PC-9 (cell line): ENCODE results near the gene SP100. TPM values are rescaled to one million over a fixed set of nuclear protein-coding genes. Genes with fewer than 3 reads are reported as not detected.

Experiments
- BruUV-seq: library from RNA; stranded (reverse); fragments of 400-500 nt; replicated peaks from 2 replicates; lab custom pipeline; 2021; lab: Mats Ljungman, UMichigan
- CTCF ChIA-PET: fragments of 300-600 bp; sonication (Branson Sonifier 250); formaldehyde crosslinking; loops from one replicate; lab custom pipeline; 2022; ENCODE audit warnings: antibody characterized with exemption; lab: Charles Lee
- POLR2A ChIA-PET: fragments of 300-600 bp; sonication (Branson Sonifier 250); formaldehyde crosslinking; loops from one replicate; lab custom pipeline; 2022; ENCODE audit warnings: antibody characterized with exemption; ENCODE audit not compliant: unreplicated experiment; lab: Charles Lee
- DNase-seq, 2 experiments: peaks; one replicate each; pipeline versions ENCODE4 v3.0.0 to v3.0.0-alpha.2; 2015 to 2022; ENCODE audit warnings: mixed read lengths in 1 of 2
- H2AFZ ChIP-seq: fragments of 200-600 bp; sonication (generic); 2 replicates; pipeline ENCODE4 v1.8.1; 2017; ENCODE audit warnings: antibody characterized with exemption
- H3F3A ChIP-seq: fragments of 200-600 bp; sonication (generic); 2 replicates; pipeline ENCODE4 v1.8.1; 2017; ENCODE audit warnings: antibody characterized with exemption, mild to moderate bottlenecking, low read depth; ENCODE audit not compliant: insufficient read depth
- H3K27ac ChIP-seq: fragments of 200-600 bp; sonication (generic); 2 replicates; pipeline ENCODE4 v1.6.1; 2016; ENCODE audit warnings: mixed run types
- H3K27me3 ChIP-seq: fragments of 200-600 bp; sonication (generic); 2 replicates; pipeline ENCODE4 v1.6.1; 2016; ENCODE audit warnings: low read depth, mixed run types; ENCODE audit not compliant: insufficient read depth
- H3K36me3 ChIP-seq: fragments of 200-600 bp; sonication (generic); 2 replicates; pipeline ENCODE4 v1.6.1; 2016; ENCODE audit warnings: low read depth, mixed run types
- H3K4me1 ChIP-seq: fragments of 200-600 bp; sonication (generic); replicated peaks from 2 replicates; pipeline ENCODE4 v1.6.1; 2016; ENCODE audit warnings: mixed run types; ENCODE audit not compliant: insufficient read depth
- H3K4me2 ChIP-seq: fragments of 200-600 bp; sonication (generic); 2 replicates; pipeline ENCODE4 v1.6.1; 2017; ENCODE audit warnings: mixed run types
- H3K4me3 ChIP-seq: fragments of 200-600 bp; sonication (generic); 2 replicates; pipeline ENCODE4 v1.6.1; 2016; ENCODE audit warnings: mixed run types
- H3K79me2 ChIP-seq: fragments of 200-600 bp; sonication (generic); 2 replicates; pipeline ENCODE4 v1.6.1; 2017; ENCODE audit warnings: low read depth, mixed run types
- H3K9me2 ChIP-seq: fragments of 200-600 bp; sonication (generic); 2 replicates; pipeline ENCODE4 v1.8.1; 2017; ENCODE audit warnings: mild to moderate bottlenecking; ENCODE audit not compliant: insufficient read depth
- H3K9me3 ChIP-seq: fragments of 200-600 bp; sonication (generic); 2 replicates; pipeline ENCODE4 v1.8.1; 2016; ENCODE audit warnings: low read depth; ENCODE audit not compliant: insufficient read depth
- H4K20me1 ChIP-seq: fragments of 200-600 bp; sonication (generic); 2 replicates; pipeline ENCODE4 v1.8.1; 2017; ENCODE audit not compliant: insufficient read depth
- CTCF ChIP-seq: fragments of 200-600 bp; sonication (generic); conservative IDR thresholded peaks from 2 replicates; pipeline ENCODE4 v1.6.1; 2017; ENCODE audit warnings: mixed run types, antibody characterized with exemption, mild to moderate bottlenecking, moderate library complexity
- EZH2 ChIP-seq: fragments of 200-600 bp; sonication (generic); IDR thresholded peaks from 2 replicates; pipeline ENCODE4 v1.8.0; 2017; ENCODE audit warnings: antibody characterized with exemption, low read depth
- intact Hi-C: fragments of 100-400 bp; cut with micrococcal nuclease; formaldehyde crosslinking; loops from one replicate; pipeline ENCODE4 v1.10.0; 2022; ENCODE audit not compliant: unreplicated experiment
- total RNA-seq: library from RNA; stranded (reverse); gene quantifications from 2 replicates; pipeline ENCODE4 v1.2.3, GENCODE V29; 2021

SP100 gene
- total RNA-seq, 1 experiment from 2014 or later = 61.7 TPM

GRCh38 chr2:230498506-230499107 is 82.6 kb downstream of the SP100 start:
- no TSS peak for BruUV-seq
- H3K4me1 ChIP-seq = no peaks in the 10 kb centered on the region
- H3K4me2 ChIP-seq = no peak overlapping the region
- intact Hi-C loops = no loop called here
- no peaks in the 10 kb centered on the region; the same call in 1 of the 2 replicates for H3K9me2 ChIP-seq
- CTCF ChIA-PET = no interaction called here
- no peaks in the 10 kb centered on the region for H3K36me3 ChIP-seq
- POLR2A ChIA-PET = interaction anchor here (0.7 kb wide), 1 partner anchor 374 kb away, joined by 11 read pairs; no protein-coding TSS in a partner anchor
- H3F3A ChIP-seq = no peaks in the 10 kb centered on the region
- no peaks in the 10 kb centered on the region for H3K79me2 ChIP-seq
- no peaks in the 10 kb centered on the region for H3K27me3 ChIP-seq
- no peak overlapping the region for H3K27ac ChIP-seq
- DNase-seq = no peak
- TF ChIP-seq EZH2 (no peak), CTCF (no peak)
- no peaks in the 10 kb centered on the region for H3K9me3 ChIP-seq
- no peaks in the 10 kb centered on the region for H4K20me1 ChIP-seq
- no peak overlapping the region for H3K4me3 ChIP-seq
- no peak overlapping the region for H2AFZ ChIP-seq

GRCh38 chr2:230502593-230502992 is 86.6 kb downstream of the SP100 start:
- CTCF ChIA-PET = no interaction called here
- Histone ChIP-seq H3K9me2 (no peaks in the 10 kb centered on the region), H2AFZ (no peak overlapping the region), H3K27ac (no peak overlapping the region), H3K4me2 (no peak overlapping the region), H3K36me3 (no peaks in the 10 kb centered on the region), H3K4me1 (no peaks in the 10 kb centered on the region), H4K20me1 (no peaks in the 10 kb centered on the region), H3K79me2 (no peaks in the 10 kb centered on the region), H3K27me3 (no peaks in the 10 kb centered on the region), H3F3A (no peaks in the 10 kb centered on the region), H3K9me3 (no peaks in the 10 kb centered on the region), H3K4me3 (no peak overlapping the region)
- intact Hi-C loops = no loop called here
- no TSS peak for BruUV-seq
- TF ChIP-seq CTCF (no peak), EZH2 (no peak)
- no peak for DNase-seq
- POLR2A ChIA-PET = no interaction called here

- POLR2A ChIA-PET = no interaction called here
- H3K36me3 ChIP-seq = no peaks in the 10 kb centered on the region
- intact Hi-C loops = no loop called here
Measured at GRCh38 chr2:230503798-230504197, 87.8 kb downstream of the SP100 start.

More at GRCh38 chr2:230503798-230504197, 87.8 kb downstream of the SP100 start:
- Histone ChIP-seq H3K4me2 (no peak overlapping the region), H4K20me1 (no peaks in the 10 kb centered on the region), H3K9me2 (no peaks in the 10 kb centered on the region), H3K27ac (no peak overlapping the region), H3K27me3 (no peaks in the 10 kb centered on the region), H3F3A (no peaks in the 10 kb centered on the region), H2AFZ (no peak overlapping the region), H3K4me1 (no peaks in the 10 kb centered on the region), H3K4me3 (no peak overlapping the region), H3K9me3 (no peaks in the 10 kb centered on the region), H3K79me2 (no peaks in the 10 kb centered on the region)
- CTCF ChIA-PET = no interaction called here
- DNase-seq = no peak
- TF ChIP-seq CTCF (no peak), EZH2 (no peak)
- no TSS peak for BruUV-seq
